H54 (cell line): ENCODE measurements around the gene SLC7A14.

Source experiments
- DNase-seq: peaks from one replicate; pipeline ENCODE4 v3.0.0; 2011; ENCODE audit warnings: low spot score, mixed read lengths; ENCODE audit not compliant: insufficient read length
- FAIRE-seq: peaks from 3 replicates; lab custom pipeline; 2011; peaks lifted over from hg19 to GRCh38; lab: Jason Lieb, UNC
- POLR2A ChIP-seq: IDR thresholded peaks from 2 replicates; pipeline ENCODE4 v1.6.1; 2011; ENCODE audit warnings: low read depth, mild to moderate bottlenecking, low read length

The SLC7A14 gene

GRCh38 chr3:170566413-170566812 is 19.5 kb downstream of the SLC7A14 start:
- DNase-seq (no peak), FAIRE-seq (no peak)
- no peak for TF ChIP-seq POLR2A

GRCh38 chr3:170565495-170565894 is 20.4 kb downstream of the SLC7A14 start:
- DNase-seq: no peak
- FAIRE-seq: no peak
- no peak for TF ChIP-seq POLR2A

GRCh38 chr3:170564664-170565063 is 21.2 kb downstream of the SLC7A14 start:
- FAIRE-seq (no peak), DNase-seq (no peak)
- TF ChIP-seq POLR2A: no peak

GRCh38 chr3:170563712-170564423 is 22.0 kb downstream of the SLC7A14 start:
- DNase-seq (peak; percentile 42), FAIRE-seq (peak; percentile 91)

GRCh38 chr3:170562080-170562479 is 23.8 kb downstream of the SLC7A14 start:
- DNase-seq: no peak
- no peak for TF ChIP-seq POLR2A
- FAIRE-seq: no peak

More at GRCh38 chr3:170563712-170564423, 22.0 kb downstream of the SLC7A14 start:
- TF ChIP-seq POLR2A: no peak

GRCh38 chr3:170560717-170561382 is 25.0 kb downstream of the SLC7A14 start:
- FAIRE-seq: no peak
- TF ChIP-seq POLR2A: no peak
- no peak for DNase-seq

GRCh38 chr3:170560296-170560695 is 25.6 kb downstream of the SLC7A14 start:
- TF ChIP-seq POLR2A: no peak
- no peak for FAIRE-seq
- DNase-seq: no peak

GRCh38 chr3:170558427-170558826 is 27.4 kb downstream of the SLC7A14 start:
- no peak for DNase-seq
- no peak for TF ChIP-seq POLR2A
- FAIRE-seq: peak; percentile 41

- FAIRE-seq (no peak), DNase-seq (no peak)
- TF ChIP-seq POLR2A: no peak
Measured at GRCh38 chr3:170555329-170555728, 30.5 kb downstream of the SLC7A14 start.

- FAIRE-seq (no peak), DNase-seq (no peak)
- TF ChIP-seq POLR2A: no peak
Measured at GRCh38 chr3:170553788-170554757, 31.8 kb downstream of the SLC7A14 start.

- FAIRE-seq: no peak
- TF ChIP-seq POLR2A: no peak
- no peak for DNase-seq
Measured at GRCh38 chr3:170551252-170551651, 34.6 kb downstream of the SLC7A14 start.

GRCh38 chr3:170542704-170543103 is 43.2 kb downstream of the SLC7A14 start:
- DNase-seq: no peak
- peak; percentile 89 for FAIRE-seq
- no peak for TF ChIP-seq POLR2A

- FAIRE-seq: no peak
- DNase-seq: no peak
- TF ChIP-seq POLR2A: no peak
Measured at GRCh38 chr3:170539897-170540296, 46.0 kb downstream of the SLC7A14 start.

GRCh38 chr3:170536712-170537111 is 49.2 kb downstream of the SLC7A14 start:
- DNase-seq (no peak), FAIRE-seq (no peak)
- no peak for TF ChIP-seq POLR2A
